ENCODE results near the gene METTL9. TPM values are rescaled to one million over a fixed set of nuclear protein-coding genes. Genes with fewer than 3 reads are reported as not detected.
"Not testable (repeated sequence)": the region's sequence is repeated elsewhere in the genome, so short reads cannot be mapped to it uniquely, and the experiment has no call there.

Gene METTL9
- total RNA-seq, 2 donors from 2014 or later = 58.6 to 62.6 TPM

DNA sequence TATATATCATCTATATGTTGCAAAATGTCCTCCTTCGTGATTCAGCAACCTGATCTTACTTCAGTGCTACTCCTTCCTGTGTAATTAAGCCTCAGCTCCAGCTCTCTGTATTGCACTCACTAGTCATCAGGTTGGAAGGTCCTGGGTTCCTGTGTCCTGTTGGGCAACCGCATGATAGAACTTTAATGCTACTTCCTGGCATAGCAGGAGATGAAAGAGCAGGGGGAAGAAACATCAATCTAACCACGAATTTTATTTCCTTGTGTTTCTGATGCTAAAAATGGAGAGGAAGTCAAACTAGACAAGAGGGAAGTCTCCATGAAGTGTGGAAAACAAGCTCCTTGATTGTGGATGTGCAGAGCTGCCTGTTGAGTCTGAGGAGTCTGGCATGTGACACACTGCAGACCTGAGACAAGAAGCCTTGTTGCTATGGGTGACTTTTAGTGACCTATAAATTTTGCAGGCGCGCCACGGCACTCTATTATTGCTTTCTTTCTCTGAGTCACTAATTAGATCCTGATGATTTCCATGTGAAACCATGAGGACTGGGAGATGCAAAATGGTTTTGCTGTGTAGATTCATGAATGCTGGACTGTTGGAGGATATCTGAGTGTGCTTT, 27.4 kb downstream of the METTL9 start:
- Histone ChIP-seq H3K27me3 (no peaks in the 10 kb centered on the region), H3K36me3 (peaks cover 14% of the 10 kb centered on the region), H3K27ac (no peak overlapping the region), H3K9me3 (no peaks in the 10 kb centered on the region), H3K4me3 (no peak overlapping the region), H3K4me1 (no peaks in the 10 kb centered on the region)
- DNase-seq (ENCODE audit: low spot score) = no peak
- TF ChIP-seq, protein P1, sequence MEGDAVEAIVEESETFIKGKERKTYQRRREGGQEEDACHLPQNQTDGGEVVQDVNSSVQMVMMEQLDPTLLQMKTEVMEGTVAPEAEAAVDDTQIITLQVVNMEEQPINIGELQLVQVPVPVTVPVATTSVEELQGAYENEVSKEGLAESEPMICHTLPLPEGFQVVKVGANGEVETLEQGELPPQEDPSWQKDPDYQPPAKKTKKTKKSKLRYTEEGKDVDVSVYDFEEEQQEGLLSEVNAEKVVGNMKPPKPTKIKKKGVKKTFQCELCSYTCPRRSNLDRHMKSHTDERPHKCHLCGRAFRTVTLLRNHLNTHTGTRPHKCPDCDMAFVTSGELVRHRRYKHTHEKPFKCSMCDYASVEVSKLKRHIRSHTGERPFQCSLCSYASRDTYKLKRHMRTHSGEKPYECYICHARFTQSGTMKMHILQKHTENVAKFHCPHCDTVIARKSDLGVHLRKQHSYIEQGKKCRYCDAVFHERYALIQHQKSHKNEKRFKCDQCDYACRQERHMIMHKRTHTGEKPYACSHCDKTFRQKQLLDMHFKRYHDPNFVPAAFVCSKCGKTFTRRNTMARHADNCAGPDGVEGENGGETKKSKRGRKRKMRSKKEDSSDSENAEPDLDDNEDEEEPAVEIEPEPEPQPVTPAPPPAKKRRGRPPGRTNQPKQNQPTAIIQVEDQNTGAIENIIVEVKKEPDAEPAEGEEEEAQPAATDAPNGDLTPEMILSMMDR (IDR thresholded peaks at IDR 0.05) = no peak

DNA sequence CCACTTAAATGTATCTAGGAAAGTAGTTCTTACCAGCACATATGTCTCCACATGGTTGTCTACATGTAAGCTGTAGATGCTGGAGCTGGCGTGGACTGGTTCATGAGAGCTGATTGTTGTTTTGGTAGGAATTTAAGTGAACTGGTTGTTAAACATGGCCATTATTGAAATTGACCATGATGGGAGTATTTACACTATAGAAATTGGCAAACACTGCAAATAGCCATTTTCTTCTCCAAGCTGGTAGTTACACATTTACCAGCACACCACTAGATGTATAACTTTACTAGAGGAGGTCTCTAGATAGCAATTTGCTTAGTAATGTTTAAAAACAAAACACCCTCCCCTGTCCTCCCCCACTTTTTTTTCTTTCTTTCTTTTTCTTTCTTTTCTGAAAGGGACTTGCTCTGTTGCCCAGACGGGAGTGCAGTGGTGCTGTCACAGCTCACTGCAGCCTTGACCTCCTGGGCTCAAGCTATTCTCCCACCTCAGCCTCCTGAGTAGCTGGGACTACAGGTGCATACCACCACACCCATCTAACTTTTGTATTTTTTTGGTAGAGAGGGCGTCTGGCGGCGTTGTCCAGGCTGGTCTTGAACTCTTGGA, 28.8 kb downstream of the METTL9 start:
- Histone ChIP-seq H3K27ac (no peak overlapping the region), H3K4me1 (no peaks in the 10 kb centered on the region), H3K27me3 (no peaks in the 10 kb centered on the region), H3K36me3 (peaks cover 14% of the 10 kb centered on the region), H3K9me3 (no peaks in the 10 kb centered on the region), H3K4me3 (no peak overlapping the region)
- TF ChIP-seq, protein P1 (IDR thresholded peaks at IDR 0.05) = no peak
- no peak for DNase-seq (ENCODE audit: low spot score)

DNA sequence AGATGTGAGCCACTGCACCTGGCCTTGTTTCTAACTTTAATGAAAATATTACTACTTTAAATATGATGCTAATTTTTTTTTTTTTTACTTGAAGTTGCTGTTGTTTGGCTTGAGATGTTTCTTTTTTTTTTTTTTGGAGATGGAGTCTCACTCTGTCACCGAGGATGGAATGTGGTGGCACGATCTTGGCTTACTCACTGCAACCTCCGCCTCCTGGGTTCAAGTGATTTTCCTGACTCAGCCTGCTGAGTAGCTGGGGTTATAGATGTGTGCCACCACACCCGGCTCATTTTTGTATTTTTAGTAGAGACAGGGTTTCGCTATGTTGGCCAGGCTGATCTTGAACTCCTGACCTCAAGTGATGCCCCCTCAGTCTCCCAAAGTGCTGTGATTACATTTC, 29.4 kb downstream of the METTL9 start:
- Histone ChIP-seq H3K27me3 (no peaks in the 10 kb centered on the region), H3K36me3 (peaks cover 14% of the 10 kb centered on the region), H3K27ac (no peak overlapping the region), H3K4me3 (no peak overlapping the region), H3K9me3 (no peaks in the 10 kb centered on the region), H3K4me1 (no peaks in the 10 kb centered on the region)
- TF ChIP-seq, protein P1 (IDR thresholded peaks at IDR 0.05) = no peak
- DNase-seq (ENCODE audit: low spot score) = no peak

DNA sequence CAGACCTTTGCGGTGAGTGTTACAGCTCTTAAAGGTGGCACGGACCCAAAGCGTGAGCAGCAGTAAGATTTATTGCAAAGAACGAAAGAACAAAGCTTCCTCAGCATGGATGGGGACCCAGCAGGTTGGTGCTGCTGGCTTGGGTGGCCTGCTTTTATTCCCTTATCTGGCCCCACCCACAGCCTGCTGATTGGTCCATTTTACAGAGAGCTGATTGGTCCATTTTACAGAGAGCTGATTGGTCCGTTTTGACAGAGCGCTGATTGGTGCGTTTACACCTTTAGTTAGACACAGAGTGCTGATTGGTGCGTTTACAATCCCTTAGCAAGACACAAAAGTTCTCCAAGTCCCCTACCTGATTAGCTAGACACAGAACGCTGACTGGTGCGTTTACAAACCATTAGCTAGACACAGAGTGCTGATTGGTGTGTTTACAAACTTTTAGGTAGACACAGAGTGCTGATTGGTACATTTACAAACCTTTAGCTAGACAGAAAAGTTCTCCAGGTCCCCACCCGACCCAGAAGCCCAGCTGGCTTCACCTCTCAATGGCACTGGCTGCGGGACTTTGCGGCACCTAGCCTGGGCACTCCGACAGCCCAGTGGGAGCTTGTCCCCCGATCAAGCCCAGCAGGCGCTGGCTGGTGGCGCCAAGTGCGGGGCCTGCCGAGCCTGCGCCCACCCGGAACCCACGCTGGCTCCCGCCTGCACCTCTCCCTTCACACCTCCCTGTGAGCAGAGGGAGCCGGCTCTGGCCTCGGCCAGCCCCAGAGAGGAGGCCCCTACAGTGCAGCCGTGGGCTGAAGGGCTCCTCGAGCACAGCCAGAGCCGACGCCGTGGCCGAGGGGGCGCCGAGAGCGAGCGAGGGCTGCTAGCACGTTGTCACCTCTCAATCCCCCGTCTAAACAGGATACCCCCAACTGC, 30.5 kb downstream of the METTL9 start:
- H3K36me3 ChIP-seq = peaks cover 12% of the 10 kb centered on the region
- not testable (repeated sequence) for H3K27ac ChIP-seq; DNase-seq (ENCODE audit: low spot score); H3K4me3 ChIP-seq; H3K9me3 ChIP-seq; H3K4me1 ChIP-seq; H3K27me3 ChIP-seq

DNA sequence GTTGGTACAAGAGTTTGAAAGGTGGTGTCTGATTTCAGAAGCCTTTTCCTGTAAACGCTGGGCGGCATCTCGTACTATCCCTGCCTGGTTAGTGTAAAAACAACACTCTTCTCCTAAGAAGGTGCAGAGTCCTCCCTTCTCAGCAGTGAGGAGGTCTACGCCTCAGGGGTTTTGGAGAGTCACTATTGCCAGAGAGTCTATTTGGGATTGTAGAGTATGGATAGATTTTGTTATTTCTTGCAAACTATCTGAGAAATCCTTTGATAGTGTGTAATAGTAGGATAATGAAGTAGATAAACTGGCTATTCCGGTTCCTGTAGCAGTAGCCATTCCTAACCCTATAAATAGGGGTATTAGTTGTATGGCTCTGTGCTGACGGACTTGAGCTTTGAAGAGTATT, 31.5 kb downstream of the METTL9 start:
- not testable (repeated sequence) for DNase-seq (ENCODE audit: low spot score); H3K36me3 ChIP-seq; H3K9me3 ChIP-seq; H3K27me3 ChIP-seq; H3K4me3 ChIP-seq; H3K4me1 ChIP-seq; H3K27ac ChIP-seq

DNA sequence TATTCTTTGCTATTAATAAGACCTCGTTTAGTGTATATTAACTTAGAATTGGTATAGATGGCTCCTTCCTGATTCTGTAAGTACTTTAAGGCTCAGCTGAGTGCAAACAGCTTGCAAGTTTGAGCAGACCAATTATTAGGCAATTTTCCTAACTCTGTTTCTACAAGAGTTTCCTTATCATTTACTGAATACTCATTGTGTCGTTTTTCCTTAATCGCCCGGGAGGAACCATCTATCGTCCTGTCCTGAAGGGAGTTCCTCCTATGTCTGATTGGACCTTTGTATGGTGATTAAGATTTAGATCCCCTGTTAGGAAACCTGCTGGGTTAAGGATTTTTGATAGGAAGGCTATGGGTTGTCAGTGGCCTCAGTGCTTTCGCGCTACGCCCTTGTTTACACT, 32.0 kb downstream of the METTL9 start:
- H3K4me1 ChIP-seq; H3K36me3 ChIP-seq; H3K27me3 ChIP-seq; H3K27ac ChIP-seq; H3K4me3 ChIP-seq; DNase-seq (ENCODE audit: low spot score); H3K9me3 ChIP-seq: not testable (repeated sequence)

DNA sequence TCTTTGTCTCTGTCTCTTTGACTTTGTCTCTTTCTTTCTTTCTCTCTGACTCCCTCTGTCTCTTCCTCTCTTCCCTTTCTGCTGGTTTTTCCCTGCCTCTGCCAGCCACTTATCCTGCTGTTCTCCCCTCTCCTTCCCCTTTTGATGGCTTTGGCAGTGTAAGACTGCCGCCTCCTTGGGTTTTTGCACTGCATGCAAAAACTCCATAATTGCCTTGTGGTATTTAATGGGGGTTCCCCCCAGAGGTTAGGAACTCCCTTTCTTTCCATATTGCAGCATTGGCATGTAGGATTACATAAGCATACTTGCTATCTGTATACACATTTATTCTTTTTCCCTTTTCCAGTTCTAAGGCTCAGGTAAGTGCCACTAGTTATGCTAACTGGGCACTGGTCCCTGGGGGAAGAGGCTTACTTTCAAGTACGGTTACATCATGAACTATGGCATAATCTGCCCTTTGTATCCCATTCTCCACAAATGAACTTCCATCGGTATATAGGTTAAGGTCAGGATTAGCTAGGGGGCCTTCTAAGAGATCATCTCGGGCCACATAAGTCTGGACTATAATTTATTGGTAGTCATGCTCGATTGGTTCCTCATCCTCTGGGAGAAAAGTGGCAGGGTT, 32.7 kb downstream of the METTL9 start:
- H3K27me3 ChIP-seq; H3K27ac ChIP-seq; DNase-seq (ENCODE audit: low spot score); H3K4me3 ChIP-seq; H3K4me1 ChIP-seq; H3K36me3 ChIP-seq; H3K9me3 ChIP-seq: not testable (repeated sequence)

All from right atrium auricular region (tissue), 2 donors.